ENCODE results near the gene XXYLT1.

DNA sequence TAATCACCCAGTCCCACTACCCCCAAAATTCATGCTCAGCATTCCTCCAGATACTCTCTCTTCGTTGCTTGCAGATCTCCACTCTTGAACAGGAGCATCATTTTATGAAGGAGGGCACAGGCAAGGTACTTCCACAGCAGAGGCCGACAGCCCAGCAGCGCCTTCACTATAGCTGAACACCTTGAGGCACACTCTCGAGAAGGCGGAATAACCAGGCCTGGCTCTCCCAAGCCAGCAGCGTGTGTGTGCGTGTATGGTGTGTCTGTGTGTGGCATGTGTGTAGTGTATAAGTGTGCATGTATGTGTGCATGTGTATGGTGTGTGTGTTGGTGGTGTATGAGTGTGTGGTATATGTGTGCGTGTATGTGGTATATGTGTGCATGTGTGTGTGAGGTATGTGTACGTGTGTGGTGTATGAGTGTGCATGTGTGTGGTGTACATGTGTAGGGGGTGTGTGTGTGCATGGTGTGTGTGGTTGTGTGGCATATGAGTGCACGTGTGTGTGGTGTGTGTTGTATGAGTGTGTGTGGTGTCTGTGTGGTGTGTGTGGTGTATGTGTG is 161.8 kb downstream of the XXYLT1 start:
- TF ChIP-seq POLR2A (IDR thresholded peaks at IDR 0.05), result no peak
- TF ChIP-seq CTCF (IDR thresholded peaks at IDR 0.05), result no peak
